Left hindlimb (tissue), 1 donor: ENCODE measurements around the gene COG1.
"Not testable (repeated sequence)": the region's sequence is repeated elsewhere in the genome, so short reads cannot be mapped to it uniquely, and the experiment has no call there.

Experiments
- DNase-seq: peaks from one replicate; pipeline ENCODE4 v3.0.0-alpha.2; 2018

COG1 gene, protein sequence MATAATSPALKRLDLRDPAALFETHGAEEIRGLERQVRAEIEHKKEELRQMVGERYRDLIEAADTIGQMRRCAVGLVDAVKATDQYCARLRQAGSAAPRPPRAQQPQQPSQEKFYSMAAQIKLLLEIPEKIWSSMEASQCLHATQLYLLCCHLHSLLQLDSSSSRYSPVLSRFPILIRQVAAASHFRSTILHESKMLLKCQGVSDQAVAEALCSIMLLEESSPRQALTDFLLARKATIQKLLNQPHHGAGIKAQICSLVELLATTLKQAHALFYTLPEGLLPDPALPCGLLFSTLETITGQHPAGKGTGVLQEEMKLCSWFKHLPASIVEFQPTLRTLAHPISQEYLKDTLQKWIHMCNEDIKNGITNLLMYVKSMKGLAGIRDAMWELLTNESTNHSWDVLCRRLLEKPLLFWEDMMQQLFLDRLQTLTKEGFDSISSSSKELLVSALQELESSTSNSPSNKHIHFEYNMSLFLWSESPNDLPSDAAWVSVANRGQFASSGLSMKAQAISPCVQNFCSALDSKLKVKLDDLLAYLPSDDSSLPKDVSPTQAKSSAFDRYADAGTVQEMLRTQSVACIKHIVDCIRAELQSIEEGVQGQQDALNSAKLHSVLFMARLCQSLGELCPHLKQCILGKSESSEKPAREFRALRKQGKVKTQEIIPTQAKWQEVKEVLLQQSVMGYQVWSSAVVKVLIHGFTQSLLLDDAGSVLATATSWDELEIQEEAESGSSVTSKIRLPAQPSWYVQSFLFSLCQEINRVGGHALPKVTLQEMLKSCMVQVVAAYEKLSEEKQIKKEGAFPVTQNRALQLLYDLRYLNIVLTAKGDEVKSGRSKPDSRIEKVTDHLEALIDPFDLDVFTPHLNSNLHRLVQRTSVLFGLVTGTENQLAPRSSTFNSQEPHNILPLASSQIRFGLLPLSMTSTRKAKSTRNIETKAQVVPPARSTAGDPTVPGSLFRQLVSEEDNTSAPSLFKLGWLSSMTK

DNA sequence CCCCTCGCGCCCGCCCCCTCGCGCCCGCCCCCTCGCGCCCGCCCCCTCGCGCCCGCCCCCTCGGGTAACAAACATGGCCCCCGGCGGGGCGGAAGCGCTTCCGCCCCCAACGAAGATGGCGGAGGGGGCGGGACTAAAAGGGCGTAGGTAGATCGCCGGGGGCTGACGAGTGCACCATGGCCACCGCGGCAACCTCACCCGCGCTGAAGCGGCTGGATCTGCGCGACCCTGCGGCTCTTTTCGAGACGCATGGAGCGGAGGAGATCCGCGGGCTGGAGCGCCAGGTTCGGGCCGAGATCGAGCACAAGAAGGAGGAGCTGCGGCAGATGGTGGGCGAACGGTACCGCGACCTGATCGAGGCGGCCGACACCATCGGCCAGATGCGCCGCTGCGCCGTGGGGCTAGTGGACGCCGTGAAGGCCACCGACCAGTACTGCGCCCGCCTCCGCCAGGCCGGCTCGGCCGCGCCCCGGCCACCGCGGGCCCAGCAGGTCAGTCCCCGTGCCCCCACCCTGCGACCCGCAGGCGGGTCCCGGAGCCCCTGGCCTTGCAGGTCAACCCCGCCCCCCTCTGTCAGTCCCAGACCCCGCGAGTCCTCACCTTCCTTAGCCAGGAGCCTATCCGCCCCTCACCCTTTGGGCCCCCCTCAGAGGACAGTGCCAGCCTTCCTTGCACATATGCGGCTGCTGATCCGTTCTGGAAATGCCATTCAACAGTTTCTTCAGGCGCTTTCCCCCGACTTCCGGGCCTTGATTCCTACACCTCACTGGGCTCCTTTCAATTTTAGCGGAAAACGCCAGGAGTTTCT is at the start of gene COG1:
COG1 (plus strand) TSS at position 162 of the 808 bp plus-strand sequence; CDS start at position 177, 15 bp downstream.
- peak; percentile 91 for DNase-seq

DNA sequence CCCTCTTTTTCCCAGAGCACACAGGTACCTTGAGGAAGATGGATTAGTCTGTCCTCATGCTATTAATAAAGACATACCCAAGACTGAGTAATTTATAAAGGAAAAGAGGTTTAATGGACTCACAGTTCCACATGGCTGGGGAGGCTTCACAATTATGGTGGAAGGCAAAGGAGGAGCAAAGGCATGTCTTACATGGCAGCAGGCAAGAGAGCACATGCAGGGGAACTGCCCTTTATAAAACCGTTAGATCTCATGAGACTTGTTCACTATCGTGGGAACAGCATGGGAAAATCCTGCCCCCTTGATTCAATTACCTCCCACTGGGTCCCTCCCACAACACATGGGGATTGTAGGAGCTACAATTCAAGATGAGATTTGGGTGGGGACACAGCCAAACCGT is 48.6 kb upstream of the COG1 start:
- DNase-seq: not testable (repeated sequence)

DNA sequence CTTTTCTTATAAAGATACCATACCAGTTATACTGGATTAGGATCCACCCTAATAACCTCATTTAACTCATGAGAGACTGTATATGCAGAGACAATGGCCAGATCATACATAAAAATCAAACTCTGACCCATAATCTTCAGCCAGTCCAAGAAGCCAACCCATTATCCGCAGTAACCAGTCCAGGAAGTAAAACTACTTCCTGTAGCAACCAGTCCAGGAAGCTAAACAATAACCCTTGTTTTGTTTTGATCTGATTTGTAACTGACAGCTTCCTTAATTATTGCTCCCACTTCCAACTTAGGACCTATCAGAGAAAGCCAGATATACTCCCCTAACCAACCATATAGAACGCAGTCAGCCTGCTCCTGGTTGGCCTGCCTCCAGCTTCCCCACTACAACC is 47.2 kb upstream of the COG1 start:
- no peak for DNase-seq

DNA sequence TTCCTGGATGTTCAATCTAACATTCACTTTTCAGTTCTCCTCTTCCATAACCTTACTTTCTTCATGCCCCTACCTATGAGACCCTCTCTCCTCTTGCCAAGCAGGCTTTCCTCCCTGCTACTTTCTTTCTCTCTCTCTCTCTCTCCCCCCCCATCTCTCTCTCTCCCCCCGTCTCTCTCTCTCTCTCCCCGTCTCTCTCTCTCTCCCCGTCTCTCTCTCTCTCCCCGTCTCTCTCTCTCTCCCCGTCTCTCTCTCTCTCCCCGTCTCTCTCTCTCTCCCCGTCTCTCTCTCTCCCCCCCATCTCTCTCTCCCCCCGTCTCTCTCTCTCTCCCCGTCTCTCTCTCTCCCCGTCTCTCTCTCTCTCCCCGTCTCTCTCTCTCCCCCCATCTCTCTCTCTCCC is 45.1 kb upstream of the COG1 start:
- DNase-seq: not testable (repeated sequence)

DNA sequence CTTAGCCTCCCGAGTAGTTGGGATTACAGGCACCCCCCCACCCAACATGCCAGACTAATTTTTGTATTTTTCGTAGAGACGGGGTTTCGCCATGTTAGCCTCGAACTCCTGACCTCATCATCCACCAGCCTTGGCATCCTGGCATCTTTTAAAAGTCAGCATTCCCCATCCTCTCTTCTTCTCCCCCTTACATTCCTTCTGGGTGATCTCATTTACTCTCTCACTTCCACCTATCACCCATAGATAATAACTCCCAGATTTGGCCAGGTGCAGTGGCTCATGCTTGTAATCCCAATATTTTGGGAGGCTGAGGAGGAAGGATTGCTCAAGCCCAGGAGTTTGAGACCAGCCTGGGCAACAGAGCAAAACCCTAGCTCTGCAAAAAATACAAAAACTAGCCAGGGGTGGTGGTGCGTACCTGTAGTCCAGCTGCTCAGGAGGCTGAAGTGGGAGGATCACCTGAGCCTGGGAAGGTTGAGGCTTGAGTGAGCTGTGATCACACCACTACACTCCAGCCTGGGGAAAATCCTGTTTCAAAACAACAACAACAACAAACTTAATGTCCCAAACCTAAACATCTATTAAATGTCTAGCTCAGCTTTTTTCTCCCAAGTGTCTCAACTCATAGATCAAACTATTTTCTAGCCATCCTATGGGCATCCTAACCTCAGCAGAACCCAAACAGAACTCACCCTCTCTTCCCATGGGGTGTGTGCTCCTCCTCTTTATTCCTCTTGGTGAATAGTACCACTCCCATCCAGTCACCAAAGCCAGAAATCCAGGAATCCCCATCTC is 44.1 kb upstream of the COG1 start:
- DNase-seq: no peak

DNA sequence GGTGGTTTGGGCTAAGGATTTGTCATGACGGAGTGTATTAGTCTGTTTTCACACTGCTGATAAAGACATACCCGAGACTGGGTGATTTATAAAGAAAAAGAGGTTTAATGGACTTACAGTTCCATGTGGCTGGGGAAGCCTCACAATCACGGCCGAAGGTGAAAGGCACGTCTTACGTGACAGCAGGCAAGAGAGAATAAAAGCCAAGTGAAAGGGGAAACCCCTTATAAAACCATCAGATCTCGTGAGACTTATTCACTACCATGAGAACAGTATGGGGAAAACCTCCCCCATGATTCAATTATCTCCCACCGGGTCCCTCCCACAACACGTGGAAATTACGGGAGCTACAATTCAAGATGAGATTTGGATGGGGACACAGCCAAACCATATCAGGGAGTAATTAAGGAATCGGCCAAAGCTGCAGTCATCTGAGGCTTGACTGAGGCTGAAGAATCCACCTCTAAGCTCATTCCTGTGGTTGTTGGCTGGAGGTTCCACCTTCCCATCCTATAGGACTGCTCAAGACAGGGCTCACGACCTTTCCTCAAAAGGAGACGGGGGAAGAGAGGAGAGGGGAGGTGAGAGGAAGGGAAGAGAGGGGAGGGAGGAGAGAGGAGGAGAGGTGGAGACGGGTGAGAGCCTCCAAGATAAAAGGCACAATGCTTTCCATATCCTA is 42.1 kb upstream of the COG1 start:
- DNase-seq: not testable (repeated sequence)

DNA sequence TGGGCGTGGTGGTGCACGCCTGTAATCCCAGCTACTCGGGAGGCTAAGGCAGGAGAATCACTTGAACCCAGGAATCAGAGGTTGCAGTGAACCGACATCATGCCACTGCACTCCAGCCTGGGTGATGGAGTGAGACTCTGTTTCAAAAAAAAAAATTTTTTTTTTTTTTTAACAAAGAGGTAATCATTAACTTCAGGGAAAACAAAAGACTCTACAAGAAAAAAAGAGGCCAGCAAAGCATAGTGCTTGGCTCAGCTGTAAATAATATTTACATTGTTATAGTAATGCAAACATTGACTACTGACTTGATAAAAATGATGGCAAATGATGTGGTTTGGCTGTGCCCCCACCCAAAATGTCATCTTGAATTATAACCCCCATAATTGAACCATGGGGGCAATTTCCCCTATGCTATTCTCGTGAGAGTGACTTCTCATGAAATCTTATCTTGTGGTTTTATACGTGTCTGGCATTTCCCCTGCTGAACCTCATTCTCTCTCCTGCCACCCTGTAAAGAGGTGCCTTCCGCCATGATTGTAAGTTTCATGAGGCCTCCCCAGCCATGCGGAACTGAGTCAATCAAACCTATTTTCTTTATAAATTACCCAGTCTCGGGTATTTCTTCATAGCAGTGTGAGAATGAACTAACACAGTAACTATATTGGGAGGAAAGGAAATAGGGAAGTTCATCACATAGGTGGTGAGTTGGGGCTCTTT is 40.8 kb upstream of the COG1 start:
- DNase-seq: no peak

DNA sequence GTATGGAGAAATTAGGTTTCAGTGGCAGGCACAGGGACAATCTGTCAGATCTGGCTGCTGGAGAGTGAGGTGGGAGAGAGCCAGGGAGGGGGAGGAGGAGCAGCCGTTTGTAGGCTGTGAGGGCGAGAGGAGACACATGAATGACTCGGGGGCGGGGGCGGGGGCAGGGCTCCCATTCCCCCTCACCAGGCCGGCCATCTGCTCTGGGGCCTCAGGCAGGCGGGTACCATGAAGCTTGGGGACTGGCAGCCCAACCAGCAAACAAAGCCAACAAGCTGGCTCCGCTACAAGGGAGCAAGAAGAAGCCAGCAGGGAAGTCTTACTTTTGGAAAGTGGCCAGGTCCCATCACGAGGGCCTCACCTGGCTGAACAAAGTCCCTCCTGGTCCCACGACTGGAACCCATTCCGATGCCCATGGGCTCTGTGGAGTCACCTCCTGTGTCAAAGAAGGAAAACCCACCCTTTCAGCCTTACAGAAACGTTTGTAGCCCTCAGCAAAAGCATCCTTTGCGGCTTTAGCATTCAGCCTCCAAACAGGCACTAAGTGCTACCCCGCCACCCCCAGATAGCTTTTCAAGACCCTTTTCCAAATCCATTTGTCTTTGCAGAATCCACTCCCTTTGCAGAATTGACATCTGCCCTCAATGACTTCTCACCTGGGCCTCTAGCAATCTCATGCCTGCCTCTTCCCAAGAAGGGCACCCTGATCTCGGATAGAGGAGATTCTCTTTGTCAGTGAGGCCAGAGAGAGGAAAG is 37.3 kb upstream of the COG1 start:
- peak; percentile 51 for DNase-seq

DNA sequence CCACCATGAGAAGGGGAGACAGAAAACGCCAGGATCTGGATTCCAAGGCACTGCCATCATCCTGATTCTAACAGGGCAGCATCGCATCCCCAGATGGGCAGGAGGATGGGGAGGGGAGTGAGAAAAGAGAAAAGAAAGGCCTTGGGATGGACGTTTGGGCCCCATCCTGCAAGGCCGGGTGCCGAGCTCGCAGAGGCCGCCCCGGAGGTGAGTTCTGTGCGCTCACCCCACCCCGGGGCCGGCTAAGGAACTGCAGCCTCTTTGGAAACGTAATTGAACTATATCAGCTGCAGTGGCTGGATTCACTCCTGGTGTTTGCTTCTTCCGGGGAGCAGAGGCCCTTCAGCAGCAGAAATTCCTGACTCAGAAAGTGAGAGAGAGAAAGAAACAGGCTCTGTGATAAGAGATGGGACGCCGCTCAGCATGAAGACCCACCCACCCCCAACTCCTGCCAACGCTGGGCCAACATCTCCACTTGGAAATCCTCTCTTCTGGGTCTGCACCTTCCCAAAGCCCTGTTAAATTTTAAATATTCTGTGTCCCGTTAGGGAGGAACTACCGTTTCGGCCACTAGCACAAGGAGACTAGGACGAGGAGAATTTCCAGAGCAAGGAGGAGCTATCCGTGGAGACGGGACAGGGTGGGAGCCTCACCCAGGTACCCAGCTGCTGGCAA is 36.6 kb upstream of the COG1 start:
- peak; percentile 67 for DNase-seq

DNA sequence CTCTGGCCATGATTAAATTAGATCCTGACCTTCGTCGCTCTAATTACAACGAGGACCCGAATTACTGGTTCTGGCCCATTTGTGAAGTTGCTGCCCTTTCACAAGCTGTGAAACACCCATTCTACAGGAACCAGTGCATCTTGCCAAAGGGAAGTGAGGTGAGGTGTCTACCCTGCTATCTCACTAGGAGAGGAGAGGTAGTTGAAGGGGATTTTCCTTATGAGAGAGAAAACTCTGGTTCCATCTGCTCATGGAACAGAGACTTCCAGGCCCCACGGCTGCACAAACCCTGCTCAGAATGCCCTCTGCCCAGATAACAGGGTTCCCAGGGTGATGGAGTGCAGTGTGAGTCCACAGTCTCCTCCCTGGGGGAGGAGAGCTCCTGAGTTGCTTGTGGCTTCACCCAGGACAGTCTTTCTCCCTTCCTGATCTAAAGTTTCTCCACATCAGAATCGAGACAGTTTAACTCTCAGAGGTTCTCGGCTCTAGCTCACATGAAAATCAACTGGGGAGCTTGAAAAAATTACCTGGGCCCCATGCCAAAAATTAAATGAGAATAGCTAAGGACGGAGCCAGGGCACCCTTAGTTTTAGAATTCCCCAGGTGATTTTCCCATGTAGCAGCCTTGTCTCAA is 35.9 kb upstream of the COG1 start:
- DNase-seq: no peak

DNA sequence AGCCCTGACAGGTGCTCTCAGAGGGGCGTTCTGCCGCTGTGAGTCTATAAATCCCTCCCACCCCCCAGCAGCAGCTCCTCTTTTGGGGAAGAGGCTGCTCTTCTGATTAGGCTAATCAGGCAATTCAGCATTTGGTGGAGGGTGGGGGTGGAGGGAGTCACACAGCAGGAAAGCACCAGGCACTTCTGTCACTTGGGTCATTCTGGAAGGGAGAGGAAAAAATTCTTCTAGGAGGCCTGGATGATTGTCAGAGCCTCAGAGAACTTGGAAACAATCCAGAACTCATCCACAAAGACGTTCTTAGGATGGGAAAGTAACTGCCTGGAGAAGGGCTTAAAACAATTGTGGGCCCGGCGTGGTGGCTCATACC is 35.3 kb upstream of the COG1 start:
- no peak for DNase-seq

DNA sequence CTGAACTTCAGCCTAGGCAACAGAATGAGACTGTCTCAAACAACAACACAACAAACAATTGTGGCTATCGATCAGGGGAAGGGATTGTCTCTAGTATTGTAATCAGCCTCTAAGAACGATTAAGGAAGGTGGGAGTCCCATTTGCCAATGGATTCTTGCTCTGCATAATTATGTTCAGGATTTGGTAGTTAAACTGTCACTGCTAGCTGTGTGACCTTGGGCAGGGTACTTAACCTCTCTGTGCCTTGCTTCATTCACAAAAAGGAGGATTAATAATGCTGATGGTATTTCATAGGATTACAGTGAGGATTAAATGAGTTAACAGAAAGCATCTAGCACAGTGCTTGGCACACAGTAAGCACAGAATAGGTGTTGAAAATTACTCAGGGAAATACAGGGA is 34.7 kb upstream of the COG1 start:
- DNase-seq: no peak

DNA sequence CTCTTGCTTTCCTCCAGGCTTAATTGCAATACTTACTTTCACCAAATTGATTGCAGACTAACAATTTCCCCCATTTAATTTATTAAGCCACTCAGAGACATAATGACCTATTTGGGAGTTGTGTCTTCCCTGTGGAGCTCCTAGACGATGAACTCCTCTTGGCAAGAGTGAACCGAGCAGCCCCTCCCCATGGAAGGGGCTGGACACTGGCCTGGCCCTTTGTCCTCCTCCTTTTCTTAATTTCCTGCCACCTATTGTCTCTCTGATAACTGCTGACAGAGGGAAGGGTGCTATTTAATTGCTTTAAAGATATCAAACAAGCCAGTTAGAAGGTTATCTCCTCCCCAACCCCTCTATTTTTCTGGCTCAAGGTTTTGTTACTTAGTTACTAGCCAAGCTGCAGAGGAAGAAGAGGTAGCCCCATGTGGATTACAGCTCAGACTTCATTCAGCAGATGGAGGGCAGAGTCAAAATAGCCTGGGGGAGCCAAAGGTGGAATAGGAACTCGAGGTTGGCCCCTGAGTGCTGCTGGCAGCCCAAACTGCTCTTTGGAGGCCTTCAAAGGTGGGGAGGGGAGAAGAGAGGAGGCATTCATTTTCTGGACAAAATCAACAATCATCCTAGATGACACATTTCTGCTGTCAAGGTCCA is 31.8 kb upstream of the COG1 start:
- DNase-seq: no peak

DNA sequence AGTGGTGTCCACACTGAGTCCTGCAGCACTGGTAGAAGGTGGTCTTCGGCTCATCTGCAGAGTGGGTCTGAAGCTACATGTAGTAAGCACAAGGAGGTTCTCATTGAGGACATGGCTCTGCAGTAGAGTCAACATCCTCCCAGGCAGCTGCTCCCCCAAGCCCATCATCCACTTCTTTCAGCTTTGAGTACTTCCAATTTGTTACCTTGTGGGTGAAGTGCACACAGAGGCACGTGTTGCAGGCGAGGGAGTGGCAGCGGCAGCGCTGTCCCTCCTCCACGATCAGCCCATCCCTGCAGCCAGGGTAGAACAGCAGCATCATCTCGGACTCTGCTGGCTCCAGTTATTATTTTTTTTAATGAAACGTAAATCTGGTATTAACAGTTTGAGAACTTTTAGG is 29.8 kb upstream of the COG1 start:
- DNase-seq: no peak

DNA sequence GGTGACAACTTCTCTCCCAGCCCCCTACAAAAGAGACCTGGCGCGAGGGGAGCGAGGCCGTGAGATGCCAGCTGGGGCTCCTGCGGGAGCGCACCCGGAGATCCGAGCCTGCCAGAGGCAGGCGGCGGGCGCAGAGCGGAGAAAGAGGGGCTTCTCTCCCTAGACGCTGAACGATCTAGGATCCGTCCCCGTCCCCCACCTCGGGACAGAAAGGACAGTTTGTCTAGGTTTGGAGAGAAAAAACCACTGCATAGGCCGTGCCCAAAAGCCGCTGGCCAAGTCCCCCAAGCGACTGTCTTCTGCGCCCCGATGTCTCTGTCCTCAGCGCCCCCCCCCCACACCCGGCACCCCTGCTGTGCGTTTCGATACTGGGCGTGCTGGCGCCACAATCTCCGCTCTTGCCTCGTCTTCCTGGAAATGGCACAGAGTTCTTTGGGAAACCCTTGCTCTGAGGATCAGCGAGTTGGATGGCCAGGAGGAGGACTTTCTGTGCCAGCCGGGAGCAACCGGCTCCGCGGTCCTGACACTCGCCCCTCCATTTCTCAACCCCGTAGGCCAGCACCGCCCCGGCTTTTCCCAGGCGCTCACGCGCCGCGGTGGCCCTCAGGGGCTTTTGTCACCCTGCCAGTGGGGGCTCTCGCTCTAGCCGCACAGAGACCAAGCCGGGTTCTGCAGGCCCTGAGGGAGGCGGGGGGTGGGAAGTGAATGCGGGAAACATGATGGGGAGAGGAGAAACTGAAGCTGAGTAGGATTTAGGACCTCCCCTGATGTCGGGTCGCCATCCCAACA is 27.0 kb upstream of the COG1 start:
- no peak for DNase-seq

DNA sequence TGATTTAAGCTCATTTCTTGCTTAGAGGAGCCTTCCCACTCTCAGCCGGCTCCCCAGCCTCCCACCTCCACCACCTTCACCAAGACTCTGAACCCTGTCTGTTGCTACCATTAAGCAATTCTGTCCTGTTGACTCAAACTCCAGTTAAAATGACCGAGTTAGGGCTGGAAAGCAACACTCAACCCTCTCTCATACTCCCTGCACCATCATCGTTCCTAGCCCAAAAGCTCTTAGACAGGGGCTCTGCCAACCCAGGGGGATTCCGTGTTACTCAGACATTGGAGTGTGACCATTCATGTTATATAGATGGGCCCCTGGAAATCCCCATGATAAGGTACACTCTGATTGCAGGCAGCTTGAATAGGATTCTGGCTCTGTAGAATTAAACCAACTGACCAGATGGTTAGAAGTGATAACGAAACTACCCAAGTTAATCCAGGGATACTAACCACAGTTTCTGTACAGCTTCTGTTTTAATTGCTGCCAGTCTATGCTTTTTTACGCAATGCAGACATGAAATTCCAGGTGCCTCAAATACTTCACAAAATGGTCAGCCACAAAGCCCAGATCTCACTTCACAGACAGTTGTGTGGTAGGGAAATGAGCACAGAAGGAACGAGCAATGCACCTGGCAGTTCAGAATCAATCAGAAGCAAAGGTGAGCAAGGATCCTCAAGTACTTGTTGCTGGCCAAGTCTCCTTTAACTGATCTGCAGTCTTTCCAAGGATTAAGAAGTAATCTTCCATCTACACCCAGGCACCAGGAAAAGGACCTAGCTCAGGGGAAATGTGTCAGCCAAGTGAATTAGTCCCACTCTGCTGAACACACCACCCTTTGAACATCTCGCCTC is 25.9 kb upstream of the COG1 start:
- DNase-seq: no peak

DNA sequence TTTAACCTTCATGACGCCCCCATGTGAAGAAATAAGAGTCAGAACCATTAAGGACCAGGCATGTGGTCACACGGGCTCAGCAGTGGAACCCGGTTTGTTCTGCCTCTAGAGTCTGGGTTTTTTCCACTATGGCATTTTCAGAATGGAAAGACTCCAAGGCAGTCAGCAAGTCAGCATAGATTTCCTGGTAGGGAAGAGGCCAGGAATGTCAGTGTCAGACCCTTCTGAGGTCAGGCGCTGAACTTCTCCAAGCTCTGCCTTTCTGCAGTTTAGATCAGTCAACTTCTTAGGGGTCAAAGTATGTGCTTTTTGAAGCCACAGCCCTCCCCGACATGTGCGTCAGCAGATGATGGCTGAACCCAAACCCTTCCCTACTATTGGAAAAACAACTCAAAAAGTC is 24.2 kb upstream of the COG1 start:
- DNase-seq: no peak
